Vagina (tissue), 2 donors: ENCODE data around the gene OR51E1.

ENCODE experiments used
- CTCF ChIP-seq, 3 experiments: fragments of 450-650 bp in 2 of 3; fragments of 200-600 bp in 1 of 3; sonication (generic) in 1 of 3; IDR thresholded peaks; one replicate each; pipeline ENCODE4 v1.5.1; 2017 to 2019; ENCODE audit warnings: antibody characterized with exemption in 3 of 3, mild to moderate bottlenecking in 2 of 3, moderate library complexity in 2 of 3
- POLR2AphosphoS5 ChIP-seq, 2 donors: sonication (generic); formaldehyde crosslinking; IDR thresholded peaks; one replicate each; pipeline ENCODE4 v1.9.0; 2017; ENCODE audit warnings: antibody characterized with exemption in 2 of 2, mild to moderate bottlenecking in 2 of 2, low read depth in 1 of 2; ENCODE audit not compliant: insufficient read depth in 1 of 2

GRCh38 chr11:4704054-4704789, 60.4 kb downstream of the OR51E1 start, which contains the start of gene MMP26:
- TF ChIP-seq CTCF (IDR thresholded peaks at IDR 0.05), result no peak
- no peak for TF ChIP-seq POLR2AphosphoS5 (IDR thresholded peaks at IDR 0.05; ENCODE audit: insufficient read depth in 1 of 2, low read depth in 1 of 2)
